GM18502 (cell line): ENCODE measurements around the gene QARS1.

Experiments
- ATAC-seq: cut with Tn5 transposase; IDR thresholded peaks from one replicate; pipeline ENCODE4 v1.9.1; 2021; ENCODE audit warnings: mild to moderate bottlenecking; ENCODE audit not compliant: unreplicated experiment, poor library complexity

Gene QARS1

DNA sequence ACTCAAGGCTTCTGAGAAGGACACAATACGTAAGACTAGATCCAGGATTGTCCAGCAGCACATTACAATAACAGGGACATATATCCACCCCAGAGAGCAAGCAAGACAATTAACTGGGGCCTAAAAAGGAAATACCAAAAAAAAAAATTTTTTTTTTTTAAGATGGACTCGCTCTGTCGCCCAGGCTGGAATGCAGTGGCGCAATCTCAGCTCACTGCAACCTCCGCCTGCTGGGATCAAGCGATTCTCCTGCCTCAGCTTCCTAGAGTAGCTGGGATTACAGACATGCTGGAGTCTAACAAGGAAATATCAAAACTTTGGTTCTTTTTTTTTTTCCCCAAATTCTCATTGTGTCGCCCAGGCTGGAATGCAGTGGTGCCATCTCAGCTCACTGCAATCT lies 46.5 kb downstream of the QARS1 start:
- ATAC-seq = no peak

GRCh38 chr3:49057268-49057667 lies 47.3 kb downstream of the QARS1 start:
- no peak for ATAC-seq

DNA sequence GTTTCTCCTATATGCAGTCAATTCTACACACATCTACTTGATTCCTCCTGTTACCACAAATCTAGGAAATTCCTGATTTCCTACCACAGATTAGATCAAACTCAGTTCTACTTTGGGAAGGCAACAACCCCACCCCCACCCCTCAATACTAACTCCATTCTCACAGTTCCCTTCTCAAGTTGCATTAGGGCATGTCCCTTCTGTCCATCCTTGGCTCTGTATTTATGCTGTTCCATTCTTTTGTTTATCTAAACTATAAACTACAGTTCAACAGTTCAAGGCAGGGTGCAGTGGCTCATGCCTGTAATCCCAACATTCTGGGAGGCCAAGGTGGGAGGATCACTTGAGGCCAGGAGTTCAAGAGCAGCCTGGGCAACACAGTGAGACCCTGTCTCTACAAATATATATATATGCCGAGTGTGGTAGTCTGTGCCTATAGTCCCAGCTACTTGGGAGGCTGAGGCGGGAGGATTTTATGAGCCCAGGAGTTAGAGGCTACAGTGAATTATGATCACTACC lies 50.2 kb downstream of the QARS1 start:
- ATAC-seq = no peak

DNA sequence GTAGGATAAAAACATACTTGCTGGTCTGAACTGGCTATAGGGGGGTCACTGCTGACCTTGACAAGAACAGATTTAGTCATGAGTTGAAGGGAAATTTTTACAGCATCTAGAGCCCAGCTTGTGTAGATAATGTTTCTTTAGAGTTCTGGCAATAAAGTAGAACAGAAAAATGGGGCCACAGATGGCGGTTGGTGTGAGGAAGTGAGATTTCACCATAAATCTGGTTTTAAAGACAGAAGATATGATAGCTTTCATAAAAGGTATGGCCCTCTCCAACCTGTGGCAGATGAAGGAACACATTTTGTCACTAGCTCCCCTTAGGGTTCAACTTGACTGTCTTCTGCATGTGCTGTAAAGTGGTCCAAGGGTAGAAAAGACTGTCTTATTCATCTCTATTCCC lies 51.0 kb downstream of the QARS1 start:
- no peak for ATAC-seq
